ENCODE data around the gene DCUN1D2. TPM values are rescaled to one million over a fixed set of nuclear protein-coding genes. Genes with fewer than 3 reads are reported as not detected.
A peak's percentile ranks its signal among the peaks of the same experiment; 100 is the strongest.

Gene DCUN1D2
- total RNA-seq, 2 donors from 2014 or later, result 35.8 to 44.7 TPM

- H3K4me3 Mint-ChIP-seq, result no peak overlapping the region
- 96 to 100% methylated on average over 12 of the region's 12 CpGs for WGBS, 2 experiments (ENCODE audit: insufficient coverage in 1 of 2, insufficient read length in 1 of 2)
- Histone ChIP-seq H3K27me3 (ENCODE audit: control insufficient read depth, insufficient read depth, low read length, poor library complexity, severe bottlenecking) (no peaks in the 10 kb centered on the region), H3K36me3 (ENCODE audit: control insufficient read depth, insufficient read depth, low read length) (peaks cover 80% of the 10 kb centered on the region), H3K4me1 (ENCODE audit: control insufficient read depth, insufficient read depth, low read length) (no peaks in the 10 kb centered on the region), H3K9ac (ENCODE audit: extremely low read depth, low read length, poor library complexity, severe bottlenecking) (no peak overlapping the region), H3K4me3 (ENCODE audit: low read length) (no peak overlapping the region), H3K9me3 (ENCODE audit: control insufficient read depth, low read length) (no peaks in the 10 kb centered on the region), H3K27ac (ENCODE audit: low read depth, low read length) (no peak overlapping the region)
- H3K27me3 Mint-ChIP-seq (ENCODE audit: insufficient read depth), result no peaks in the 10 kb centered on the region
- H3K27ac Mint-ChIP-seq, result no peak overlapping the region
- no peaks in the 10 kb centered on the region for H3K4me1 Mint-ChIP-seq
- H3K9me3 Mint-ChIP-seq, result no peaks in the 10 kb centered on the region
- peaks cover 79% of the 10 kb centered on the region for H3K36me3 Mint-ChIP-seq (ENCODE audit: low read depth)
- no peak for DNase-seq
- no peak for TF ChIP-seq CTCF (conservative IDR thresholded peaks at IDR 0.05)
These were observed 14.6 kb downstream of the DCUN1D2 start for GRCh38 chr13:113475911-113476310.

GRCh38 chr13:113475280-113475679, 15.2 kb downstream of the DCUN1D2 start:
- H3K27ac ChIP-seq (ENCODE audit: low read depth, low read length), result no peak overlapping the region
- WGBS, 2 experiments (ENCODE audit: insufficient coverage in 1 of 2, insufficient read length in 1 of 2), result 94 to 96% methylated on average over 10 to 11 of the region's 11 CpGs
- Mint-ChIP-seq H3K4me3 (no peak overlapping the region), H3K27me3 (ENCODE audit: insufficient read depth) (no peaks in the 10 kb centered on the region), H3K27ac (no peak overlapping the region), H3K9me3 (no peaks in the 10 kb centered on the region), H3K36me3 (ENCODE audit: low read depth) (peaks cover 77% of the 10 kb centered on the region), H3K4me1 (no peaks in the 10 kb centered on the region)
- H3K36me3 ChIP-seq (ENCODE audit: control insufficient read depth, insufficient read depth, low read length), result peaks cover 74% of the 10 kb centered on the region
- no peak overlapping the region for H3K9ac ChIP-seq (ENCODE audit: extremely low read depth, low read length, poor library complexity, severe bottlenecking)
- H3K27me3 ChIP-seq (ENCODE audit: control insufficient read depth, insufficient read depth, low read length, poor library complexity, severe bottlenecking), result no peaks in the 10 kb centered on the region
- H3K4me3 ChIP-seq (ENCODE audit: low read length), result no peak overlapping the region
- no peak for TF ChIP-seq CTCF (conservative IDR thresholded peaks at IDR 0.05)
- H3K9me3 ChIP-seq (ENCODE audit: control insufficient read depth, low read length), result no peaks in the 10 kb centered on the region
- DNase-seq, result no peak
- H3K4me1 ChIP-seq (ENCODE audit: control insufficient read depth, insufficient read depth, low read length), result no peaks in the 10 kb centered on the region

- Histone ChIP-seq H3K9me3 (ENCODE audit: control insufficient read depth, low read length) (no peaks in the 10 kb centered on the region), H3K36me3 (ENCODE audit: control insufficient read depth, insufficient read depth, low read length) (peaks cover 63% of the 10 kb centered on the region), H3K4me1 (ENCODE audit: control insufficient read depth, insufficient read depth, low read length) (no peaks in the 10 kb centered on the region), H3K9ac (ENCODE audit: extremely low read depth, low read length, poor library complexity, severe bottlenecking) (no peak overlapping the region), H3K27me3 (ENCODE audit: control insufficient read depth, insufficient read depth, low read length, poor library complexity, severe bottlenecking) (no peaks in the 10 kb centered on the region), H3K27ac (ENCODE audit: low read depth, low read length) (no peak overlapping the region), H3K4me3 (ENCODE audit: low read length) (no peak overlapping the region)
- Mint-ChIP-seq H3K4me1 (peaks cover 2% of the 10 kb centered on the region), H3K36me3 (ENCODE audit: low read depth) (peaks cover 74% of the 10 kb centered on the region), H3K27me3 (ENCODE audit: insufficient read depth) (no peaks in the 10 kb centered on the region), H3K4me3 (no peak overlapping the region), H3K27ac (peak overlapping the region; percentile 60), H3K9me3 (no peaks in the 10 kb centered on the region)
- WGBS, 2 experiments (ENCODE audit: insufficient coverage in 1 of 2, insufficient read length in 1 of 2), result 92 to 93% methylated on average over 4 to 10 of the region's 10 CpGs
- no peak for TF ChIP-seq CTCF (conservative IDR thresholded peaks at IDR 0.05)
- no peak for DNase-seq
These were observed 16.3 kb downstream of the DCUN1D2 start for GRCh38 chr13:113474179-113474578.
